Upper lobe of left lung (tissue), 4 donors: ENCODE measurements around the gene PTPRA.

Experiments used
- CTCF ChIP-seq, 6 experiments: fragments of 450-650 bp in 4 of 6; fragments of 200-600 bp in 2 of 6; sonication (generic) in 2 of 6; IDR thresholded peaks; one replicate each; pipeline ENCODE4 v1.5.1; 2016 to 2019; ENCODE audit warnings: antibody characterized with exemption in 6 of 6
- POLR2A ChIP-seq, 4 donors: fragments of 450-650 bp; IDR thresholded peaks; one replicate each; pipeline ENCODE4 v1.5.1; 2016 to 2017; ENCODE audit warnings: antibody characterized with exemption in 4 of 4, mild to moderate bottlenecking in 2 of 4

GRCh38 chr20:3082955-3083952 lies 210.0 kb downstream of the PTPRA start:
- no peak for TF ChIP-seq CTCF (IDR thresholded peaks at IDR 0.05)
- TF ChIP-seq POLR2A (IDR thresholded peaks at IDR 0.05): no peak
